Pulmonary artery endothelial cell (primary cell): ENCODE measurements around the gene SFTPD. TPM values are rescaled to one million over a fixed set of nuclear protein-coding genes. Genes with fewer than 3 reads are reported as not detected.
"Not testable (repeated sequence)": the region's sequence is repeated elsewhere in the genome, so short reads cannot be mapped to it uniquely, and the experiment has no call there.

Source experiments
- DNase-seq: peaks from one replicate; pipeline ENCODE4 v3.0.0-alpha.2; 2011; ENCODE audit warnings: low read depth, low spot score
- total RNA-seq: library from RNA; depleted of rRNA; stranded (reverse); fragments of >200 nt; gene quantifications from 2 replicates; pipeline ENCODE4 v1.2.3, GENCODE V29; 2014

Gene SFTPD
- total RNA-seq, 1 donor from 2014 or later = not detected

GRCh38 chr10:79926037-79926436, 22.9 kb downstream of the SFTPD start:
- DNase-seq = no peak

- no peak for DNase-seq
These were observed 23.3 kb downstream of the SFTPD start for GRCh38 chr10:79925614-79926013.

GRCh38 chr10:79923669-79924068, 25.2 kb downstream of the SFTPD start:
- no peak for DNase-seq

GRCh38 chr10:79923145-79923544, 25.8 kb downstream of the SFTPD start:
- no peak for DNase-seq

GRCh38 chr10:79922011-79922412, 26.9 kb downstream of the SFTPD start:
- DNase-seq = not testable (repeated sequence)

GRCh38 chr10:79915838-79916237, 33.1 kb downstream of the SFTPD start:
- not testable (repeated sequence) for DNase-seq

- not testable (repeated sequence) for DNase-seq
These were observed 34.4 kb downstream of the SFTPD start for GRCh38 chr10:79914512-79914911.

GRCh38 chr10:79910836-79911235, 38.1 kb downstream of the SFTPD start:
- no peak for DNase-seq

- no peak for DNase-seq
These were observed 38.6 kb downstream of the SFTPD start for GRCh38 chr10:79910344-79910743.

- no peak for DNase-seq
These were observed 43.3 kb downstream of the SFTPD start for GRCh38 chr10:79905322-79906314.

GRCh38 chr10:79904671-79905321, 44.1 kb downstream of the SFTPD start:
- peak; percentile 5 for DNase-seq

GRCh38 chr10:79901571-79901970, 47.3 kb downstream of the SFTPD start:
- not testable (repeated sequence) for DNase-seq

- DNase-seq = no peak
These were observed 50.1 kb downstream of the SFTPD start for GRCh38 chr10:79898597-79899325.

GRCh38 chr10:79892896-79893295, 56.0 kb downstream of the SFTPD start:
- not testable (repeated sequence) for DNase-seq

- DNase-seq = no peak
These were observed 58.4 kb downstream of the SFTPD start for GRCh38 chr10:79890469-79890868.

GRCh38 chr10:79888984-79889383, 59.9 kb downstream of the SFTPD start:
- DNase-seq = not testable (repeated sequence)

Other genes starting within 250 kb of the SFTPD start
- 0.07 and 0.11 TPM in 2 replicates for gene NUTM2B, start 245.9 kb downstream of the SFTPD start, total RNA-seq
- 0.04 and 0.07 TPM in 2 replicates for gene NUTM2E, start 122.4 kb downstream of the SFTPD start, total RNA-seq
- 4.1 and 5.1 TPM in 2 replicates for gene TMEM254, start 129.6 kb upstream of the SFTPD start, total RNA-seq
- 5.3 and 8.2 TPM in 2 replicates for gene PLAC9, start 183.6 kb upstream of the SFTPD start, total RNA-seq